Activated CD8-positive, alpha-beta memory T cell treated with anti-CD3 and anti-CD28 coated beads for 36 hours (primary cell): ENCODE data around the gene TINAGL1. TPM values are rescaled to one million over a fixed set of nuclear protein-coding genes. Genes with fewer than 3 reads are reported as not detected.

Source experiments
- total RNA-seq, 2 experiments: library from RNA; stranded (reverse); gene quantifications; one replicate each; pipeline ENCODE4 v1.2.3, GENCODE V29; 2021

Gene TINAGL1
- total RNA-seq, 2 experiments from 2014 or later, result not detected

Other genes starting within 250 kb of the TINAGL1 start
- gene FABP3, start 203.4 kb upstream of the TINAGL1 start, total RNA-seq, result not detected
- gene SERINC2, start 163.3 kb upstream of the TINAGL1 start, total RNA-seq, result under 1 TPM in 1 of 2 experiments, not detected in 1; 0.29 TPM
- gene HCRTR1, start 41.2 kb downstream of the TINAGL1 start, total RNA-seq, result not detected
- gene PEF1, start 68.4 kb downstream of the TINAGL1 start, total RNA-seq, result 10 to 100 TPM; 63.2 to 64.7 TPM
- gene COL16A1, start 127.5 kb downstream of the TINAGL1 start, total RNA-seq, result not detected
- under 1 TPM; 0.13 to 0.32 TPM for gene ADGRB2, start 187.8 kb downstream of the TINAGL1 start, total RNA-seq
- gene SPOCD1, start 239.5 kb downstream of the TINAGL1 start, total RNA-seq, result not detected